DOHH2 (cell line): Measurements from ENCODE around the gene TIMP3.

ENCODE experiments used
- H3F3A ChIP-seq: fragments of 200-600 bp; sonication (generic), shearing (Covaris generic); 2 replicates; pipeline ENCODE4 v1.6.0; 2016; ENCODE audit warnings: antibody characterized with exemption, mild to moderate bottlenecking; ENCODE audit not compliant: control insufficient read depth, insufficient read depth
- H3K27ac ChIP-seq: fragments of 200-600 bp; sonication (generic); 2 replicates; pipeline ENCODE4 v1.5.1; 2014; ENCODE audit warnings: low read depth, mild to moderate bottlenecking, low read length, moderate library complexity
- H3K27me3 ChIP-seq: fragments of 200-600 bp; sonication (generic); 2 replicates; pipeline ENCODE4 v1.6.1; 2014; ENCODE audit warnings: mild to moderate bottlenecking, low read length, mixed read lengths; ENCODE audit not compliant: control insufficient read depth
- H3K36me3 ChIP-seq: fragments of 200-600 bp; sonication (generic); 2 replicates; pipeline ENCODE4 v1.6.1; 2014; ENCODE audit warnings: mild to moderate bottlenecking, low read length, moderate library complexity, mixed read lengths; ENCODE audit not compliant: control insufficient read depth
- H3K4me1 ChIP-seq: fragments of 200-600 bp; sonication (generic); 2 replicates; pipeline ENCODE4 v1.6.1; 2014; ENCODE audit warnings: mild to moderate bottlenecking, low read length, mixed read lengths; ENCODE audit not compliant: control insufficient read depth
- H3K4me2 ChIP-seq: fragments of 200-600 bp; sonication (generic); 2 replicates; pipeline ENCODE4 v1.6.0; 2014; ENCODE audit warnings: mild to moderate bottlenecking, low read length, moderate library complexity
- H3K4me3 ChIP-seq: fragments of 200-600 bp; sonication (generic); 2 replicates; pipeline ENCODE4 v1.5.1; 2014; ENCODE audit warnings: mild to moderate bottlenecking, low read length, mixed read lengths
- H3K79me2 ChIP-seq: fragments of 200-600 bp; sonication (generic); 2 replicates; pipeline ENCODE4 v1.6.1; 2014; ENCODE audit warnings: mild to moderate bottlenecking, low read length, mixed read lengths; ENCODE audit not compliant: control insufficient read depth
- H3K9me2 ChIP-seq: fragments of 200-600 bp; sonication (generic); replicated peaks from 2 replicates; pipeline ENCODE4 v1.6.1; 2014; ENCODE audit warnings: mild to moderate bottlenecking, low read length, mixed read lengths; ENCODE audit not compliant: control insufficient read depth
- H3K9me3 ChIP-seq: fragments of 200-600 bp; sonication (generic); 2 replicates; pipeline ENCODE4 v1.6.1; 2014; ENCODE audit warnings: antibody characterized with exemption, low read length, mixed read lengths; ENCODE audit not compliant: control insufficient read depth, insufficient read depth
- H4K20me1 ChIP-seq: fragments of 200-600 bp; sonication (generic); 2 replicates; pipeline ENCODE4 v1.6.0; 2014; ENCODE audit warnings: low read depth, mild to moderate bottlenecking, antibody characterized with exemption, low read length, moderate library complexity; ENCODE audit not compliant: control insufficient read depth, insufficient read depth
- CTCF ChIP-seq: fragments of 200-600 bp; sonication (generic); IDR thresholded peaks from one replicate; pipeline ENCODE4 v1.5.1; 2014; ENCODE audit warnings: antibody characterized with exemption, mild to moderate bottlenecking, low read depth, low read length; ENCODE audit not compliant: poor library complexity, severe bottlenecking
- EZH2phosphoT487 ChIP-seq: fragments of 200-600 bp; sonication (generic); IDR thresholded peaks from 2 replicates; pipeline ENCODE4 v1.6.1; 2017; ENCODE audit warnings: borderline replicate concordance, mild to moderate bottlenecking, antibody characterized with exemption, low read length, moderate library complexity, mixed read lengths

Gene TIMP3

DNA sequence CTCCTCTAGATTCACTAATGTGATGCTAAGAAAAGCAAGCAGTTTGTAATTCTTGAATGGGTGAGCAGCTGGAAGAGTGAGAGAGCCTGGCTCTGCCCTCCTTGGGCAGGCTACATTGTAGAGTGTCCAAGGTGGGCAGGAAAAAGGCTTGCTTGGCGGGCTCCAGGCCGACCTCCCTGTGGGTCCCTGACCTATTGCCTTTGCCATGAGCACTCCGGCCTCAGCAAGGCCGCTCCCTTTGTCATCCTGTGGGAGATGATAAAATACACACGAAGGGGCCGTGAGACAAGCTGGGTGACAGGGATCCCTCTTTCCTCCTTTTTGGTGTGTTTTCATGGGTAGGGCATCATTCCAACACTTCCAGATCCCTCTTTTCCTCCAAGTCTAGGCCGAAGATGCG is 41.8 kb downstream of the TIMP3 start:
- no peak overlapping the region for H3K27ac ChIP-seq
- H3F3A ChIP-seq, result no peaks in the 10 kb centered on the region
- peaks cover 23% of the 10 kb centered on the region for H3K27me3 ChIP-seq
- no peaks in the 10 kb centered on the region for H3K9me3 ChIP-seq
- no peaks in the 10 kb centered on the region for H3K36me3 ChIP-seq
- TF ChIP-seq EZH2phosphoT487, result no peak
- TF ChIP-seq CTCF, result no peak
- H3K4me3 ChIP-seq, result no peak overlapping the region
- H3K9me2 ChIP-seq, result no peaks in the 10 kb centered on the region
- no peaks in the 10 kb centered on the region for H3K79me2 ChIP-seq
- no peaks in the 10 kb centered on the region for H4K20me1 ChIP-seq
- no peak overlapping the region for H3K4me2 ChIP-seq
- H3K4me1 ChIP-seq, result no peaks in the 10 kb centered on the region

GRCh38 chr22:32844251-32844650 is 42.7 kb downstream of the TIMP3 start:
- Histone ChIP-seq H4K20me1 (no peaks in the 10 kb centered on the region), H3K27ac (no peak overlapping the region), H3K36me3 (no peaks in the 10 kb centered on the region), H3K79me2 (no peaks in the 10 kb centered on the region), H3K27me3 (peaks cover 23% of the 10 kb centered on the region), H3K9me2 (no peaks in the 10 kb centered on the region), H3F3A (no peaks in the 10 kb centered on the region), H3K9me3 (no peaks in the 10 kb centered on the region), H3K4me3 (no peak overlapping the region), H3K4me2 (no peak overlapping the region), H3K4me1 (no peaks in the 10 kb centered on the region)
- TF ChIP-seq EZH2phosphoT487 (no peak), CTCF (no peak)

DNA sequence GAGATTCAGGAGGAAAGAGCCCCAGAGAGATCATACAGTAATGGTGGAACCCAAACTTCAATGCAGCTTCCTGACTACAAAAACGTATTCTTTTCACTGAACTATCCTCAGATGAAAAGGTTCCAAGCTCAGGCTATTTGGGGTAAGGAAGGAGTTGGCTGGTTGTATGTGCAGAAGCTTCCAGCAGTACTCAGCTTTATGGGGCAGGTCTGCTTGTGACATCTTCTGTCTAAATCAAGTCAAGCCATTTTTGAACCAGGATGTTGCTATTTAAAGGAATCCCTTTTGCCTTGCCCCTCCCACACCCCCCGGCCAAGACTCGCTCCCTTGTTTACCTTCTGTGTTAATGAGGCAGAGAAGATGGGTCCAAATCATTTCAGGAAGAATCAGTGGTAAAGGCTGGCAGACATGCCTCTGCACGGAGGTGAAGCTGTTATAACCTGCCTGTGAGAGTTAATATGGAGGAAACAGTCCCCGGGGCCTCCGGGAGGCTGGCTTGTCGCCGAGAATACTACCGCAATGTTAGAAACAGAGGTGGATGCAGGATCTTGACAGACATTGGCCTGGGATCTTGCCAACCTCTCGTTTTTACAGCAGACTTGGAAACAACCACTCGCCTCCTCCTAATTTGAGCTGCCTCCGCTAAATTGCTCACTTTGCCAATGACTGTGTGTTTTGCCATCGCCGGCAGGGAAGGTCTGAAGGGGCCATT is 45.4 kb downstream of the TIMP3 start:
- H3F3A ChIP-seq, result no peaks in the 10 kb centered on the region
- H3K4me2 ChIP-seq, result no peak overlapping the region
- H3K36me3 ChIP-seq, result no peaks in the 10 kb centered on the region
- no peak overlapping the region for H3K27ac ChIP-seq
- H3K79me2 ChIP-seq, result no peaks in the 10 kb centered on the region
- no peaks in the 10 kb centered on the region for H4K20me1 ChIP-seq
- no peaks in the 10 kb centered on the region for H3K4me1 ChIP-seq
- no peaks in the 10 kb centered on the region for H3K9me2 ChIP-seq
- TF ChIP-seq CTCF (no peak), EZH2phosphoT487 (no peak)
- H3K4me3 ChIP-seq, result no peak overlapping the region
- H3K9me3 ChIP-seq, result no peaks in the 10 kb centered on the region
- H3K27me3 ChIP-seq, result peaks cover 24% of the 10 kb centered on the region
